ENCODE data around the gene GARIN1A.
"Not testable (repeated sequence)": the region's sequence is repeated elsewhere in the genome, so short reads cannot be mapped to it uniquely, and the experiment has no call there.

Gene GARIN1A

DNA sequence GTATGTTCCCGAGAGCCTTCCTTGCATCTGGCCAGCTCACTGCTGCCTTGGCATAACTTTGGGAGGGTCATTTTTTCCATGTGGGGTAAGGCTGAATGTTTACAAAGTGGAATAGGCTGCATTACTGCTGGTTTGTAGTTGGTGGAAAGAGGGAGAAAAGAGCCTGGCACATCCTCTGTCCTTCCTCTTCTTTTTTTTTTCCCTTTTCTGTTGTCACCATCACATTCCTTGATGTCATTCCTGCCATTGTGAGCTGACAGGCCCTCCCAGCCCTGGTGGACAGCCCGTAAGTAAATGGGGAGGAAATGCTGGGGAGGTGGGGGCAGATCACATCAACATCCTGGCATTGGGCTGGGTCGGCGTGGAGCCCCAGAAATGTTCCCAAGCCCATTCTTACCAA is at the start of gene GARIN1A:
GARIN1A (plus strand) TSS at position 301 of the 400 bp plus-strand sequence. CDS start 106 bp downstream, outside the sequence.
- Histone ChIP-seq H3K36me3 (ENCODE audit: control insufficient read depth, insufficient read depth, low read length) (no peaks in the 10 kb centered on the region), H3K4me1 (ENCODE audit: control insufficient read depth, insufficient read depth, low read length) (no peaks in the 10 kb centered on the region), H3K9ac (ENCODE audit: low read depth, low read length) (no peak within 1 kb of the TSS), H3K27me3 (ENCODE audit: control insufficient read depth, insufficient read depth, low read length) (no peaks in the 10 kb centered on the region), H3K4me3 (ENCODE audit: low read depth, low read length) (no peak within 1 kb of the TSS), H3K9me3 (ENCODE audit: control insufficient read depth, insufficient read depth, low read length) (no peaks in the 10 kb centered on the region)

DNA sequence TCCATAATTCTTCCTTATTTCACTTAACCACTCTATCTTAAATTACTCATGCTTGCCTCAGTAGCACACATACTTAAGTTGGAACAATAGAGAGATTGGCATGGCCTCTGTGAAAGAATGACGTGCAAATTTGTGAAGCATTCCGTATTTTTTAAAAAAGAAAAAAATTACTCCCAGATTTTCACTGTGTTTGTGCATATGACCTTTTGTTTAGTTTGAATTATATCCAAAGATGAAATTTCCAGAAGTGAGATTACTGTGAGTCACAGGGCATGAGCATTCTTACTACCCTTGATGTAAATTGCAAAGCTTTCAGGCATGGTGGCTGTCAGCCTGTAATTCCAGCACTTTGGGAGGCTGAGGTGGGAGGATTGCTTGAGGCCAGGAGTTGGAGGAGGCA is 45.0 kb upstream of the GARIN1A start:
- not testable (repeated sequence) for H3K36me3 ChIP-seq (ENCODE audit: control insufficient read depth, insufficient read depth, low read length); H3K4me1 ChIP-seq (ENCODE audit: control insufficient read depth, insufficient read depth, low read length); H3K9me3 ChIP-seq (ENCODE audit: control insufficient read depth, insufficient read depth, low read length); H3K27me3 ChIP-seq (ENCODE audit: control insufficient read depth, insufficient read depth, low read length); H3K4me3 ChIP-seq (ENCODE audit: low read depth, low read length); H3K9ac ChIP-seq (ENCODE audit: low read depth, low read length)

DNA sequence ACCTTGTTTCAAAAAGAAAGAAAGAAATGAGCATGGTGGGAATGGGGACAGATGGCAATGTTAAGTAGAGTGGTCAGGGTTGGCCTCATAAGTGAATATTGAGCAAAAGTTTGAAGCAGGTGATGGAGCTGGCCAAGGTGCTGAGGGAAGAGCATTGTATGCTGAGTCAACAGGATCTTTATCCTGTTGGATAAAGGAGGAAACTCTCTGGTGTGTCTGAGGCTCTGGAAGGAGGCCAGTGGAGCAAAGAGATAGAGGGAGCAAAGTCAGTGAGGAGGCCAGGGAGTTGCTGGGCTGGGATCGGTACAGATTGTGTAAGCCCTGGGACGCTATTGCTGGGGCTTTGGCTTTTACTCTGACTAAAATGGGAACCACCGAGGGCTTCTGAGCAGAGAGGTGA is 38.2 kb upstream of the GARIN1A start:
- not testable (repeated sequence) for H3K4me3 ChIP-seq (ENCODE audit: low read depth, low read length); H3K4me1 ChIP-seq (ENCODE audit: control insufficient read depth, insufficient read depth, low read length); H3K9ac ChIP-seq (ENCODE audit: low read depth, low read length); H3K9me3 ChIP-seq (ENCODE audit: control insufficient read depth, insufficient read depth, low read length); H3K27me3 ChIP-seq (ENCODE audit: control insufficient read depth, insufficient read depth, low read length); H3K36me3 ChIP-seq (ENCODE audit: control insufficient read depth, insufficient read depth, low read length)

DNA sequence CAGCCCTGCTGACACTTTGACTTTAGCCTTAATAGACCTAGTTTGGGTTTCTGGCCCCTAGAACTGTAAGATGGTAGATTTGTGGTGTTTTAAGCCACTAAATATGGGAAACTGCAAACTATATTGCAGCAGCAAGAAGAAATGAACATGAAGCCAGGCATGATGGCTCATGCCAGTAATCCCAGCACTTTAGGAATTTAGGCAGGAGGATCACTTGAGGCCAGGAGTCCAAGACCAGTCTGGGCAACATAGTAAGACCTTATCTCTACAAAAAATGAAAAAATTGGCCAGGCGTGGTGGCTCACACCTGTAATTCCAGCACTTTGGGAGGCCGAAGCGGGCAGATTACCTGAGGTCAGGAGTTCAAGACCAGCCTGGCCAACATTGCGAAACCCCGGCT is 26.9 kb upstream of the GARIN1A start:
- not testable (repeated sequence) for H3K4me3 ChIP-seq (ENCODE audit: low read depth, low read length); H3K36me3 ChIP-seq (ENCODE audit: control insufficient read depth, insufficient read depth, low read length); H3K4me1 ChIP-seq (ENCODE audit: control insufficient read depth, insufficient read depth, low read length); H3K9ac ChIP-seq (ENCODE audit: low read depth, low read length); H3K9me3 ChIP-seq (ENCODE audit: control insufficient read depth, insufficient read depth, low read length); H3K27me3 ChIP-seq (ENCODE audit: control insufficient read depth, insufficient read depth, low read length)

DNA sequence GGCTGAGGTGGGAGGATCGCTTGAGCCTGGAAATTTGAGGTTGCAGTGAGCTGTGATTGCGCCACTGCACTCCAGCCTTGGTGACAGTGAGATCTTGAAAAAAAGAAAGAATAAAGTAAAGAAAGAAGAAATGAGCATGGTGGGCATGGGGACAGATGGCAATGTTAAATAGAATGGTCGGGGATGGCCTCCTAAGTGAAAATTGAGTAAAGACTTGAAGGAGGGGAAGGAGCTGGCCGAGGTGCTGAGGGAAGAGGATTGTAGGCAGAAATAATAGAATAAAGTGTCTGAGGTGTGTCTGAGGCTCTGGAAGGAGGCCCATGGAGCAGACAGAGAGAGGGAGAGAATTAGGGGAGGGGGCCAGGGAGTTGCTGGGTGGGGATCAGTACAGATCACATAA is 26.2 kb upstream of the GARIN1A start:
- H3K9me3 ChIP-seq (ENCODE audit: control insufficient read depth, insufficient read depth, low read length); H3K9ac ChIP-seq (ENCODE audit: low read depth, low read length); H3K36me3 ChIP-seq (ENCODE audit: control insufficient read depth, insufficient read depth, low read length); H3K4me1 ChIP-seq (ENCODE audit: control insufficient read depth, insufficient read depth, low read length); H3K27me3 ChIP-seq (ENCODE audit: control insufficient read depth, insufficient read depth, low read length); H3K4me3 ChIP-seq (ENCODE audit: low read depth, low read length): not testable (repeated sequence)

DNA sequence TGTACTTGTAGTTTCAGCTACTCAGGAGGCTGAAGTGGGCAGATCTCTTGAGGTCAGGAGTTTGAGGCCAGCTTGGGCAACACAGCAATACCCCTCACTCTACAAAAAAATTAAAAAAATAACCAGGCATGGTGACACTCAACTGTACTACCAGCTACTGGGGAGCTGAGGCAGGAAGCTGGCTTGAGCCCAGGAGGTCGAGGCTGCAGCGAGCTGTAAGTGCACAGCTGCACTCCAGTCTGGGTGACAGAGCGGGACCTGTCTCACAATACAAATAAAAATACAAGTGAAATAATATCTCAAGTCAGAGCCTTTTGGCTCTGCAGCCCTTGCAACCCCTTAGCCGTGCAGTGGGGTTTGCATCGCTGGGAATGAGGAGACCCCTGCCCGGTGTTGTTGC is 25.2 kb upstream of the GARIN1A start:
- not testable (repeated sequence) for H3K4me1 ChIP-seq (ENCODE audit: control insufficient read depth, insufficient read depth, low read length); H3K9ac ChIP-seq (ENCODE audit: low read depth, low read length); H3K27me3 ChIP-seq (ENCODE audit: control insufficient read depth, insufficient read depth, low read length); H3K4me3 ChIP-seq (ENCODE audit: low read depth, low read length); H3K36me3 ChIP-seq (ENCODE audit: control insufficient read depth, insufficient read depth, low read length); H3K9me3 ChIP-seq (ENCODE audit: control insufficient read depth, insufficient read depth, low read length)

DNA sequence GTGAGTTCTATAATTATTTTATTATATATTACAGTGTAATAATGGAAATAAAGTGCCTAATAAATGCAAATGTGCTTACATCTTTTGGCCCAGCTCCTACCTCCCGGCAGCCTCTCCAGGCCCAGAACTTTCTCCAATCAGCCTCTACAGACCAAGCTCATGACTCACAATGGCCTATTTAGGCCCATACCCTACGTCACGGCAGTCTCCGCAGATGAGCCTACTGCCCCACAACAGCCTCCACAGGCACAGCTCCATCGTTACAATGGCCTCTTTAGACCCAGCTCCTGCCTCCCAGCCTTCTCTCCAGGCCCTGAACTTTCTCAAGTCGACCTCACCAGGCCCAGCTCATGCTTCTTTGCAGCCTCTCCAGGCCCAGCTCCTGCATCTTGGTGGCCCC is 21.0 kb upstream of the GARIN1A start:
- not testable (repeated sequence) for H3K9ac ChIP-seq (ENCODE audit: low read depth, low read length); H3K36me3 ChIP-seq (ENCODE audit: control insufficient read depth, insufficient read depth, low read length); H3K27me3 ChIP-seq (ENCODE audit: control insufficient read depth, insufficient read depth, low read length); H3K4me1 ChIP-seq (ENCODE audit: control insufficient read depth, insufficient read depth, low read length); H3K4me3 ChIP-seq (ENCODE audit: low read depth, low read length); H3K9me3 ChIP-seq (ENCODE audit: control insufficient read depth, insufficient read depth, low read length)

DNA sequence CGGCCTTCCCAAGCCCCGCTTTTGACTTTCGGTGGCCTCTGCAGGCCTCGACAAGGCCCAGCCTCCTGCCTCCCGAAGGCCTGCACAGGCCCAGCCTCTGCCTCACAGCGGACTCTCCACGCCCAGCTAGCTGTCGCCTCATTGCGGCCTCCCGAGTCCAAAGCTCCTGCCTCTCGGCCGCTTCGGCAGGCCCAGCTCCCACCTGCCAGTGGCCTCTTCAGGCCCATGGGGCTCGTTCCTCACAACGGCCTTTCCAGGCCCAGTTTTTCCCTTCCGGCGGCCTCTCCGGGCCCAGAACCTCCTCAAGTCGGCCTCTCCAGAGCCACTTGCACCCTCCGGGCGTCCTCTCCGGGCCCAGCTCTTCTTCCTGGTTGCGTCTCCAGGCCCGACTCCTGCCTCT is 19.5 kb upstream of the GARIN1A start:
- H3K4me1 ChIP-seq (ENCODE audit: control insufficient read depth, insufficient read depth, low read length); H3K36me3 ChIP-seq (ENCODE audit: control insufficient read depth, insufficient read depth, low read length); H3K9me3 ChIP-seq (ENCODE audit: control insufficient read depth, insufficient read depth, low read length); H3K27me3 ChIP-seq (ENCODE audit: control insufficient read depth, insufficient read depth, low read length); H3K4me3 ChIP-seq (ENCODE audit: low read depth, low read length); H3K9ac ChIP-seq (ENCODE audit: low read depth, low read length): not testable (repeated sequence)

DNA sequence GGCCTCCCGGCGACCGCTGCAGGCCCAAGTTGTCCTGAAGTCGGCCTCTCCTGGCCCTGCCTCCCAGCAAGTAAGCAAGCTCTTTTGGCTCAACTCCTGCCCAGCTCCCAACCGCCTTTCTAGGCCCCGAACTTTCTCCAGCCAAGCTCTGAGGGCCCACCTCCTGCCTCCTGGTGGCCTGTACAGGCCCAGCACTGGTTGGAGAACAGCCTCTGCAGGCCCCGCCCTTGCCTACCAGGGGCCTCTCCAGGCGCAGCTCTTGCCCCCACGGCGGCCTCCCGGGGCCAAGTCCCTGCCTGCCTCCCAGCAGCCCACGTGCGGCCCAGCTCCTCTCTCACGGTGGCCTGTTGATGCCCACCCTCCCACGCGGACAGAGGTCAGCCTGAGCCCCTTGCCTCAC is 18.9 kb upstream of the GARIN1A start:
- not testable (repeated sequence) for H3K9ac ChIP-seq (ENCODE audit: low read depth, low read length); H3K4me1 ChIP-seq (ENCODE audit: control insufficient read depth, insufficient read depth, low read length); H3K4me3 ChIP-seq (ENCODE audit: low read depth, low read length); H3K36me3 ChIP-seq (ENCODE audit: control insufficient read depth, insufficient read depth, low read length); H3K9me3 ChIP-seq (ENCODE audit: control insufficient read depth, insufficient read depth, low read length); H3K27me3 ChIP-seq (ENCODE audit: control insufficient read depth, insufficient read depth, low read length)

DNA sequence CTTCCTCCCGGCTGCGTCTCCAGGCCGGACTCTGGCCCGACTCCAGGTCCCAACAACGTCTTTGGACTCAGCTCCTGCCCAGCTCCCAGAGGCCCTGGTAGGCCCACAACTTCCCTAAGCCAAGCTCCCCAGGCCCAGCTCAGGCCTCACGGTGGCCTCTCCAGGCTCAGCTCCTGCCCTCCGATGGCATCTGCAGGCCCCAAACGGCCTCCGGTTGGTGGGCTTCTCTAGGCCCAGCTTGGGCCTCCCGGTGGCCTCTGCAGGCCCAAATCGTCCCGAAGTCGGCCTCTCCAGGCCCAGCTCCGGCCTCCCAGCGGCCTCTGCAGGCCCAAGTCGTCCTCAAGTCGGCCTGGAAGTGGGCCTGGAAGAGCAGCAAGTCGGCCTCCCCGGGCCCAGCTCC is 18.0 kb upstream of the GARIN1A start:
- H3K27me3 ChIP-seq (ENCODE audit: control insufficient read depth, insufficient read depth, low read length); H3K4me1 ChIP-seq (ENCODE audit: control insufficient read depth, insufficient read depth, low read length); H3K4me3 ChIP-seq (ENCODE audit: low read depth, low read length); H3K9ac ChIP-seq (ENCODE audit: low read depth, low read length); H3K9me3 ChIP-seq (ENCODE audit: control insufficient read depth, insufficient read depth, low read length); H3K36me3 ChIP-seq (ENCODE audit: control insufficient read depth, insufficient read depth, low read length): not testable (repeated sequence)

DNA sequence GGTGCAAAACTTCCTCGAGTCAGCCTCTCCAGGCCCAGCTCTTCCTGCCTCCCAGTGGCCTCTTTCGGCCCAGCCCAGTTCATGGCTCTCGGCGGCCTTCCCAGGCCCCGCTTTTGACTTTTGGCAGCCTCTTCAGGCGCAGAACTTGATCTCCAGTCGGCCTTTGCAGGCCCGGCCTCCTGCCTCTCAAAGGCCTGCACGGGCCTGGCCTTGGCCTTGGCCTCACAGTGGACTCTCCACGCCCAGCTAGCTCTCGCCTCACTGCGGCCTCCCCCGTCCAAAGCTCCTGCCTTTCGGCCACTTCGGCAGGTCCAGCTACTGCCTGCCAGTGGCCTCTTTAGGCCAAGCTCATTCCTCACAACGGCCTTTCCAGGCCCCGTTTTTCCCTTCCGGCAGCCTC is 17.6 kb upstream of the GARIN1A start:
- not testable (repeated sequence) for H3K9ac ChIP-seq (ENCODE audit: low read depth, low read length); H3K9me3 ChIP-seq (ENCODE audit: control insufficient read depth, insufficient read depth, low read length); H3K4me1 ChIP-seq (ENCODE audit: control insufficient read depth, insufficient read depth, low read length); H3K36me3 ChIP-seq (ENCODE audit: control insufficient read depth, insufficient read depth, low read length); H3K27me3 ChIP-seq (ENCODE audit: control insufficient read depth, insufficient read depth, low read length); H3K4me3 ChIP-seq (ENCODE audit: low read depth, low read length)

DNA sequence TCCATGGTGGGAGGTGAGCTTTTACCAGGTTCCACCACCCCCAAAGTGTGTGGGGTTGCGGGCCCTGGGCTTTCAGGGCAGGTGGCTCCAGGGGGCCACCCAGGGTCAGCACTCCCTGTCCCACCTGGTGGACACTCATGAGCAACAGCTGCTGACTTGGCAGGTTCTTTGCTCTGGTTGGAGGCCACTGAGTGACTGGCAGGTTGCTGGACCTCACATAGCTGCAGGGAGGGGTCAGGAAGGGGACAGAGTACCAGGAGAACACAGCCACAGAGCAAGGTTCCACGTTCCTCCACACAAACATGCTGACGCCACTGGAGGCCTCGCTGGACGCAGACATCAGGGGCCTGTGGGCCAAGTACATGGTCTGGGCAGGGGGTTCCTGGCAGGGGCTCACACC is 13.7 kb upstream of the GARIN1A start:
- not testable (repeated sequence) for H3K27me3 ChIP-seq (ENCODE audit: control insufficient read depth, insufficient read depth, low read length); H3K9ac ChIP-seq (ENCODE audit: low read depth, low read length); H3K4me1 ChIP-seq (ENCODE audit: control insufficient read depth, insufficient read depth, low read length); H3K4me3 ChIP-seq (ENCODE audit: low read depth, low read length); H3K9me3 ChIP-seq (ENCODE audit: control insufficient read depth, insufficient read depth, low read length); H3K36me3 ChIP-seq (ENCODE audit: control insufficient read depth, insufficient read depth, low read length)

DNA sequence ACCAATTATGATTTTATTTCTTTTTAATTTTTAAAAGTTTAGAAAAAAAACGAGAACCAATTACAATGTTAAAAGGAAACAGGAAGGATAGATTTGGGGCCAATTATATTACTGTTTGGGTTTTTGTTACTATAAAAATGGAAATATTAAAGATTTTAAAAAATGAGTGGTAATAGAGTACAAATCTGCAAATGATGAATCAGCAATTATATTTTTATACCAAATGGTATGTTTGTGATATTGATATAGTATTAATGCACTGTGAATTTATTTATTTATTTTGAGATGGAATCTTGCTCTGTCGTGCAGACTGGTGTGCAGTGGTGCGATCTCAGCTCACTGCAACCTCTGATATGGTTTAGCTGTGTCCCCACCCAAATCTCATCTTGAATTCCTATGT is 11.5 kb upstream of the GARIN1A start:
- Histone ChIP-seq H3K4me3 (ENCODE audit: low read depth, low read length) (no peak overlapping the region), H3K4me1 (ENCODE audit: control insufficient read depth, insufficient read depth, low read length) (no peaks in the 10 kb centered on the region)

More for the DNA sequence above, 11.5 kb upstream of the GARIN1A start:
- Histone ChIP-seq H3K27me3 (ENCODE audit: control insufficient read depth, insufficient read depth, low read length) (no peaks in the 10 kb centered on the region), H3K9ac (ENCODE audit: low read depth, low read length) (no peak overlapping the region), H3K9me3 (ENCODE audit: control insufficient read depth, insufficient read depth, low read length) (peaks cover 6% of the 10 kb centered on the region), H3K36me3 (ENCODE audit: control insufficient read depth, insufficient read depth, low read length) (no peaks in the 10 kb centered on the region)
